ENCODE measurements around the gene LRRC56.

LRRC56 gene

DNA sequence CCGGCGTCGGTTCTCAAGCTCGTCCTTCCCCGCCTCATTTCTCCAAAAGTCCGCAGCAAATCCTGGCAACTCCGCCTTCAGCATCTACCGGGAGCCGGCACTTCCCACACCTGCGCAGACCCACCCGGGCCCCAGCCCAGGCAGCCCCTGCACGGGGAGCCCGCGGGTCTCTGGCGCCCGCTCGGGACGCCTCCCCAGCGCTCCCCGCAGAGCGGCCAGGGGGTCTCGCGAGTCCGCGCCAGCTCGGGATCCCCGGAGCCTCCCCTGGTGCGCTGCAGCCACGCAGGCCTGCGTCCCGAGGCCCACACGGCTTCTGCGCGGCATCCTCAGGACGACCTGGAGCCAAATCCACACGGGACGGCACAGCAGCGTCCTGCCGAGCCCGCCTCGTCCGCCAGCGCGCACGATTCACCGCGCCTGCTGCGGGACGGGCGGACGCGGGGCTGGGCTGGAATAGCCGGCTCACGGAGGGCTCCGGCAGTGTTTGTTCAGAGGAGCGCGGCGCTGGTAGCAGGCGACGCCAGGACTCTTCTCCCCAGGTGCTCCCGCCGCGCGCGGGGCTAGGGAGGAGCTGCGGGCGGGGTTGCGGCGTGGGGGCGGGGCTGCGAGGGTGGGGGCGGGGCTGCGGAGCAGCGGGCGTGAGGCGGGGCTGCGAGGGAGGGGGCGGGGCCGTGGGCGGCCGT is 38.1 kb downstream of the LRRC56 start:
- no peak for DNase-seq (ENCODE audit: low read depth)

DNA sequence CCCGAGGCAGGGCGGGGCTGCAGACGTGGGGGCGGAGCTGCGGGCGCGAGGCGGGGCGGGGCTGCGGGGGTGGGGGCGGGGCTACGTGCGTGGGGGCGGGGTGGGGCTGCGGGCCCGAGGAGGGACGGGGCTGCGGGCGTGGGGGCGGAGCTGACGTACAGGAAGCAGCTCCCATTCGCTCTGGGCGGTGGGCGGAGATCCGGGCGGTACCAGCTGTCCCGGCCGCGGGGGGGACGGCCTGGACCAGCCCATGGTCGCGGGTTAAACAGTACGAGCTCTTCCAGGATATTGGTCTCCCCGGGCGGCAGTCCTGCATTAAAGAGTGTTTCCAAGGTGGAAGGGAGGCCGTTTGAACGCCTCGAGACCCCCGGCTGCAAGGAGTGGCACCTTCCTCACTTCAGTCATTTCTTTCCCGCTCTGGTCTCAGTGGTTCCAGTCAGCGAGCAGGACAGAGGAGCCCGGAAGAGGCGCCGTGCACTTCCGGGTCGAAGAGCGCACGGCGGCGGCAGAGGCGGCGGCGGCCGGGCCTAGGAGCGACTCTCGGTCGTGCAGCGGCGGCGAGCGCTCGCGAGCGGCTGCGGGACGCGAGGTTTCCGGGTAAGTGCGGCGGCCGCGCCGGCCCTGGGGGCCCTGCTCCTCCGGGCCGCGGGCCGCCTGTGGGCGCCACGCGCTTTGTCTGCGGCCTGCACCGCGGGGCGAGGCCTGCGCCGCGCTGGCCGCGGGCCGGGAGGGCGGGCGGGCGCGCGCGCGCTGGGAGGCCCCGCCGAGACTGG is 38.9 kb downstream of the LRRC56 start, which contains the start of gene PHRF1:
PHRF1 (plus strand) TSS at position 475 of the 773 bp plus-strand sequence. CDS start 5,043 bp downstream, outside the sequence.
- DNase-seq (ENCODE audit: low read depth), result peak; percentile 60

DNA sequence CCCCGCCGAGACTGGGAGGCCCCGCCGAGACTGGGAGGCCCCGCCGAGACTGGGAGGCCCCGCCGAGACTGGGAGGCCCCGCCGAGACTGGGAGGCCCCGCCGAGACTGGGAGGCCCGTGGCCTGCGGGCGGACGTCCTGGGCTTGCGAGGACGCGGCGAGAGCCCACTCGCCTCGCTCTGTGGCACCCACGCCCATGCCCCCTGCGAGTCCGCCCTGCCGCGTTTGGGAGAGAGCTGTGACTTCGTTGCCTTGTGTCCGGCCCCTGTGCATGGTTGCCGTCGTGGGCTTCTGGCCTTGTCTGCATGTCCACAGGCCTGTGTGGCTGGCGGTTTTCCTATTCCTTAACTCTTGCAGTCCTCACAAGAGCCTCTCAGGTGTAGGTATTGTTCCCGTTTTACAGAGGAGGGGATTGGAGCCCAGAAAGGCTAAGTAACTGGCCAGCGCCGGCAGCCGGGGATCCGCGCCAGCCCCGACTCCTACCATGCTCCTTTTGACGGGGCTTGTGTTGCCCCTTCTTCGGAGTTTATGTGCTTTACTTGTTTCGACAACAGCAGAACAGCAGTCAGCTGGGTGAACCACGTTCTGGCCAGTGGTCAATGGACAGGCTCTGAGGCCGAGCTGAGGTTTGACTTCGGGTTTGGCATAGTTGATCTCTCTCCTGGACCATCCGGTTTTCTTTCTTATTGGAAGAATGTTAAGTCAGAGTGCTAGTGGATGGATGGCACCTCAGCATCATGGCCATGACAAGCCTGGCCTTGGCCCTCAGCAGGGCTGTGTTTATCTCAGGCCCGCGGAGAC is 39.7 kb downstream of the LRRC56 start:
- DNase-seq (ENCODE audit: low read depth), result no peak

DNA sequence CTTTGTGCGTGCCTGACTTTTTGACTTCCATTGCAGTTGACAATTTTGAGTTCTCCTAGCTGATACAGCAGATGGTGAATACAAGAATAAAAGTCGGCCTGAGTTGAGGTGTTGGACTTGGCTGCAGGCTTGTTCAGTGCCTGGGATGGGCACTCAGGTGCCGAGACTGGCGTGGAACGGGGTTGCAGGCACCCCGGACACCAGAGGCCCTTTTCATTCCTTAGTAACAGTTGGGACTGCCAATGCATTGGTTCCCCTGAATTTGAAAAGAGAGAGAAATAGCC is 40.2 kb downstream of the LRRC56 start:
- DNase-seq (ENCODE audit: low read depth), result no peak

DNA sequence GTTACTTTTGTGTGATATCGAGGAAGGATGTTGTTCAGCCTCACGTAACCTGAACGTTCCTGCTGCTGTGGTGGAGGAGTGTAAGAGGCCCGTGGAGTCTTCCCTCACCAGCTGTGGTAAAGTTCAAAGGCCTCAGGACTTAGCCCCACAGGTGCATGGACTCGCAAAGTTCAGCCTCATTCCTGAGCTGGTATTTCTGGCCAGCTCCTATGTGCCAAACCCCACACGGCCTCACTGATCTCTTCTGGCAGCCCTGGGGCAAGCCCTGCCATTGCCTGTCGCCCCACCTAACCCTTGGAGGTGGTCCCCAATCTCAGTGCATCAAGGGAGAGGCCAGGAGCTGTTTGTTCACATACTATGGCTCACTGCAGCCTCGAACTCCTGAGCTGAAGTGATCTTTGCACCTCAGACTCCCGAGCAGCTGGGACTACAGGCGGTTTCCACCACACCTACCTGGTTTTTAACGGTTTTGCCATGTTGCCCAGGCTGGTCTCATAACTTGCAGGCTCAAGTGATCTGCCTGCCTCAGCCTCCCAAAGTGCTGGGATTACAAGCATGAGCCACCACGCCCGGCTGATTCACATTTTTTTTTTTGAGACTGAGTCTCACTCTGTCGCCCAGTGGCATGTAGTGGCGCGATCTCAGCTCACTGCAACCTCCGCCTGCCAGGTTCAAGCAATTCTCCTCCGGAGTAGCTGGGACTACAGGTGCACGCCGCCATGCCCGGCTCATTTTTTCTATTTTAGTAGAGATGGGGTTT is 41.1 kb downstream of the LRRC56 start:
- no peak for DNase-seq (ENCODE audit: low read depth)

DNA sequence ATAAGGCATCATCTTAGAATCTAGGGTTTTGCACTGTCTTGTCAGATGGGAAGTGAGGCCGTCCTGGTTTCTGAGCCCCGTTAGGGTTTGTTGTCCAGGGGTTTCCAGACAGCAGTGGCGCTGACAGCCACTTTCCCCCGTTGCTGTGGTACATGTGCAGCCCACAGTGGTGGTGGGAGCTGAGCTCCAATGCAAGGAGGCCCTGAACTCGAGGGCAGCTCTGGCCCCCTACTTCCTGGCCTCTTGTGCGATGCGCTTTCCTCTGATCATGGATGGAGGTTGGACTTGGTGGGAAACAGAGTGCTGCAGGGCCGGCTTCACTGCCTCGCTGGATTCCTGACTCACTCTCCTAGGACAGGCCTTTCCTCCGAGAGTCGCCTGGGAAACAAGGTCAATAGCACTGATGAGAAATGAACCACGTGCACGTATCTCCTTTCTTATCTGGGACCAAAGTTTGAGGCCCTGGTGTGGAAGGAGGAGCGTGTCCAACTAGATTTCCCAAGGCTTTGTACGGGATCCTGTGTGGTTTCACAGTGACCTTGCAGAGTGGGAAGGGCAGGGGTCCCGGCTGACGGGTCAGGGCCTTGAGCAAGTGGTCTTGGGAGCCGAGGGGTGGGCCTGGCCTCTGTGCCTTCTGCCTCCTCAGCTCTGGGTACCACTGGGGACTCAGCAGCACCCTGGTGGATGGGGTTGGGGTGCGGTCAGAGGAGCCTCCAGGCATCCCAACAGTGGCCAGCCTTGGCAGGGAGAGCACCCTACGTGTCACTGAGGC is 42.7 kb downstream of the LRRC56 start:
- DNase-seq (ENCODE audit: low read depth), result no peak

DNA sequence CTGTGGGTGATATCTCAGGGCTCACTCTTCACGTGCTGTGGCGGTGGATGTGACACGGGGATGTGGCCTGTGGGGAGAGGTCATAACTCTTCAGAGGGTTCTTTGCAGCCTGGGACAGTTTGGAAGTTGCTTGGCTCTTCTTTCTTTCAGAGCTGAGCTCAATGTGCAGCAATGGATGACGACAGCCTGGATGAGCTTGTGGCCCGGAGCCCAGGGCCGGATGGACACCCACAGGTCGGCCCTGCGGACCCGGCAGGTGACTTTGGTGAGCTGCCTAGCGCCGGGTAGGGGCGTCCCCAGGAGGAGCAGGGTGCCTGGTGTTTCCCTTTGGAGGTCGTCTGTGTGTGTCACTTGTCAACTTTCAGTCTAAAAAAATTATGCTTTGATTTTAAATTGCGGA is 44.0 kb downstream of the LRRC56 start:
- no peak for DNase-seq (ENCODE audit: low read depth)

DNA sequence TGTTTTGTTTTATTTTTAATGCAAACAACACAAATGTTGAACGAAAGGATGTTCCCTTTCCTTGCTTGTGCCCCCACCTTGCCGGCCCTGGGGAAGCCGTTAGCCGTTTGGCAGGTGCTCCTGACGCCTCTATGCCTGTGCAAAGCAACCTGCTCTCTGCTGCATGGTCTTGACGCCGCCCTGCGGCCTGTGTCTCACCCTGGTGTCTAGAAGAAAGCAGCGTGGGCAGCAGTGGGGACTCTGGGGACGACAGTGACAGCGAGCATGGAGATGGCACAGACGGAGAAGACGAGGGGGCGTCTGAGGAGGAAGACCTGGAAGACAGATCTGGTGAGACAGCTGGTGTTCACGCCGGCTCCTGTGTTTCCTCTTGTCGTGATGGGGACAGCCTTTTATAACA is 44.4 kb downstream of the LRRC56 start:
- DNase-seq (ENCODE audit: low read depth), result no peak

DNA sequence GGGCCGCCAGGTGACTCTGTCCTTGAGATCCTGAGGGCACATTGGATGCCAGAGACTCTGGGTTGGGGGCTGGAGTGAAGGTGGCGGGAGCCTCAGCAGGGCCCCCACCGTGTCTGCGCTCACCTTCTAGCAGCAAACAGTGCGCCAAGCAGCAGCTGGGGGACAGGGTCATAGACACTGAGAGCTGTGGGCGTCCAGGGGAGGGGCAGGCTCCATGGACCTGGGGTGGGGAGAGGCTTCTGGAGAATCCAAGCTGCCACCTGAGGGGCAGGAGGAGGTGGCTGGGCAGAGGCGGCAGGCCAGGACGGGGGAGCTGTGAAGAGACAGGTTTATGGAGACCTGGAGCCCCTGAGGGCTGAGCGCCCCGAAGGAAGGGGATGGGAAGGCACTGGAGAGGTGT is 47.0 kb downstream of the LRRC56 start:
- no peak for DNase-seq (ENCODE audit: low read depth)

DNA sequence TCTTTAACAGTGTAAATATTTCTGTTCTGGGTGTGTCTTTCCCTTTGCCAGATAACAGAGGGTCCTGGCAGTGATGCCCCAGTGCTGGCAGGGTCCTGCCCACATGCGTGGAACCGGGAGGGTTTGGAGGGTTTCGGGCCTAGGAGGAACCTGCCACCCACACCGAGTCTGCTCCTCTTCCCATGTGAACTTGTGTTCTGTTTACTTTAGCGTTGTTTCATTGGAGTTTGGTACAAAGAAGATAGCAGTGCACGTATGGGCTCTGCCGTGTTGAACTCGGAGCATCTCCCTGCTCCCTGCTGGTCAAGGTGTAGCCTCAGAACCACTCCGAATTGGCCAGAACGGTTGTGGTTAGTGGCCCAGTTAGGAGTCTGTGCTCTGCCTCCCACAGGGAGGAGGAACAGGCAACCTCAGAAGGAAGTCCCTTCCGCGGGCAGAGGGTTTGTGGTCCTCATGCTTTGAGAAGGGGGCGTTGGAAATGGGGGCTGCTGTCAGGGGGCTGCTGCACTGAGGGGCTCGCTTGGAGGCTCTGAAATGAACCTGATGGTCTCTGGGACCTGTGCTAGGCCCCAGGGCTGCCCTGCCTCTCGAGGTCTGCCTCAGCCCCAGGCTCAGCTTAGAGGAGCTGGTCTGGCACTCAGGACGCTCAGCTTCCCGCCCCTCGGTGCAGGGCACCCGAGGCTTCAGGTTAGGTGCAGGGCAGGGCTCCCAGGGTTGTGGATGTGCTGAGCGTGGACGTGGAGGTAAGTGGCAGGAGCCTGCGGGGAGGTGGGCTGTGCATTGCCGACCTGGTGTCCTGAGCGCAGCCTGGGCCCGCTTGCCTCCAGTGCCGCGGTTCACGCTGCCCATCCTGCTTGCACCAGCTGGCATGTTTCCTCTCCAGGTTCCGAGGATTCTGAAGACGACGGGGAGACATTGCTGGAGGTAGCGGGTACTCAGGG is 49.3 kb downstream of the LRRC56 start:
- no peak for DNase-seq (ENCODE audit: low read depth)

DNA sequence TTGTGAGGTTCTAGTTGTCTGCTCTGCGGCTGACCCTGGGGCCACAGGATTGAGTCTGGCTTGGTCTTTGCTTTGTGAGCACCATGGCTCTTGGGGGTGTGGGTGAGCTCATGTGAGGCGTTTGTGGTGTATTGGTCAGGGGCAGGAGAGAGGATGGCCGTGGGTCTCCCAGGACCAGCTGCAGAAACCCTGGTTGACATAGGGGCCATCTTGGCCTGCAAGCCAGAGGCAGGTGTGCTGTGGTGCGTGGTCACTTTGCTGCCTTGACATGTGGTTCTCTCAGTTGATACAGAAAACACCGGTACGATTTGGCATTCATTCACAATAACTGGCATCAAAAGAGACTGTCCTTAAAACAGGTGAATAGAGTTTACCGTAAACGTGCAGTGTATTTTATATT is 50.2 kb downstream of the LRRC56 start:
- DNase-seq (ENCODE audit: low read depth), result no peak

DNA sequence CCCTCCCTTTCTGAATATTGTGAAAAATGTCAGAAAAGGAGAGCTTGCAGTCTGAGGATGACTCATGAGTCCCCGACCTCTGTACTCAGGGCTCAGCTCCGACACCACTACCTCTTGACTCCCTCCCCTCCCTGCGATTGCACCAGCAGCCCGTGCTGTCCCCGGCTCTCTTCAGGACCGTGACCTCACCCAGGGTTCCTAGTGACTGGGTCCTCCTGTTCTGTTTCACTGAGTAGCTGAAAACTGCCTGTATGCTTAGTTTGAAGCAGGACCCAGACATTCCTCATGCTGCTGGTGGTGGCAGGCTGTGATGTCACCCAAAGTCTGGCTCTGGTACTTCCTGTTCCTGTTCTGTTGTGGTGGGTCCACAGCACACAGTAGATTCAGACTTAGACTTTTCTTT is 50.7 kb downstream of the LRRC56 start:
- DNase-seq (ENCODE audit: low read depth), result no peak

DNA sequence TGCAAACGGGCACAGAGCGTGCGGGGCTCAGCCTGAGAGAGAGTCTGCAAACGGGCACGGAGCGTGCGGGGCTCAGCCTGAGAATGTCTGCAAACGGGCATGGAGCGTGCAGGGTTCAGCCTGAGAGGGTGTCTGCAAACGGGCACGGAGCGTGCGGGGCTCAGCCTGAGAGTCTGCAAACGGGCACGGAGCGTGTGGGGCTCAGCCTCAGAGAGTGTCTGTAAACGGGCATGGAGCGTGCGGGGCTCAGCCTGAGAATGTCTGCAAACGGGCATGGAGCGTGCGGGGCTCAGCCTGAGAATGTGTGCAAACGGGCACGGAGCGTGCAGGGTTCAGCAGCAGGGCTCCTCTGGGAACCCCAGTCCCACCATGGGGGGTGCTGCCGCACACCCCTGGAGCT is 52.5 kb downstream of the LRRC56 start:
- DNase-seq (ENCODE audit: low read depth), result no peak

DNA sequence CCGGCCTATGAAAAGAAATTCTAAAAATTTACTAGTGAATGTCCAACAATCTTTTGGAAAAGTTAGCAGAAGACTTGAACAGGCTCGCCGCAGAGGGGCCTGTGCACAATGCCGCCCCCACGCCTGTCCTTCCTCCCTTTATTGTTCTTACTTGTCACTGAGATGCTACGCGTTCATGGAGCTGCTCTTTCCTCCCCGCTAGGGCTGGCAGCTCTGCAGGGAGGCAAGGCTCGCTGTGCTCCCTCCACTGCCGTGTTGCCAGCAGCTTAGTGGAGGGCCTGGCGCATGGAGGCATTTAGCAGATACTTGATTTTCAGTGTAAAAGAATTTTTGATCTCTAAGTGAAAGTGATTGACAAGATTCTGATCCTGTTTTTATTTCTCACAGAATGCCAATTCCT is 53.7 kb downstream of the LRRC56 start:
- DNase-seq (ENCODE audit: low read depth), result no peak

DNA sequence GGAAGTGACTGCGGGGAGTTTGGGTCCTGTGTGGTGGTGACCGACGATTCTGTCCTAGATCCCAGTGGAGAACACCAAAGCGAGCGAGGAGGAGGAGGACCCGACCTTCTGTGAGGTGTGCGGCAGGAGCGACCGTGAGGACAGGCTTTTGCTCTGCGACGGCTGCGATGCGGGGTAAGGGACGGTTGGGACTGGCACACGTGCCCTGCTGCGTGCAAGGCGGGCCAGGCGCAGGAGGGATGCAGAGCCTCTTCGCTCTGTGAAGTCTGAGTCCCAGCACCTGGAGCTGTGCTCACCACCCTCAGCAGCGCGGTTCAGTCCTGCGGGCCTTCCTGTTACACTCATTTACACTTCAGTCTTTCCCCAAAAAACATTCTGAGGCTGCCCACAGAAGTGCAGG is 55.2 kb downstream of the LRRC56 start:
- no peak for DNase-seq (ENCODE audit: low read depth)

DNA sequence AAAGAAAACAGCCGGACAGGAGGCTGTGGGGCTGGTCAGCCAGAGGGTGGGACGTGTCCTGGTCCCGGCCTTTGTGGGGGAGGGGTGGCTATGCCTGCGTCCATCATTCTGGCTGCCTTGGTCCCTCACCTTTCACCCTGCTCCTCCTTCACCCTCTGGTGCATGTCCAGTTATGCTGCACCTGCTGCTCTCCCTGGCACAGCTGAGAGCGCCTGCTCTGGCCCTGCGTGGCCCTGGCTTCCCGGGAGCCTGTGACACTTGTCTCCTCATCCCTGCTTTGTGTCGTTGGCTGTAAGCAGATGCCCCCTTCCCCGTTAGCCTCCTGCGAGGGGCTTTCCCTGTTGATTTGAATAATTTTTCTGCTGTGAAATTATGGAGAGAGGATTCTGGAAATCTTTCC is 55.6 kb downstream of the LRRC56 start:
- no peak for DNase-seq (ENCODE audit: low read depth)

DNA sequence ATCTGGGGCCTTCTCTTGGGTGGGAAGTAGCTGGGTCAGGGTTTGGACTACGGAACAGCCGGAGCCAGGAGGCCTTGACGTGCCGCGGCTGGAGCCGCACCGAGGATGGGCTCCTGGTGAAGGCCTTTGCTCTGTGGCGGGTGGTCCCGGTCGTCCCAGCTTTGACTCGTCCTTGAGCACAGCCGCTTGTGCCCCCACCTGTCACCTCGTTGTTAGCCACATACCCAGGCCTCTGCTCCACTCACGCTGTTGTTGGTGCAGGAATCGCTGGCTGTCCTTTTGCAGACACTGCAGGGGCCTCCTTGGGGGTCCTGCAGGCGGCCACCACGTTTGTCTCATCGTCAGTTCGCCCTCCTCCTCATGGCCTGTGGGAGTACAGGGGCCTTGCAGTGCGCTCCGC is 56.0 kb downstream of the LRRC56 start:
- DNase-seq (ENCODE audit: low read depth), result no peak

DNA sequence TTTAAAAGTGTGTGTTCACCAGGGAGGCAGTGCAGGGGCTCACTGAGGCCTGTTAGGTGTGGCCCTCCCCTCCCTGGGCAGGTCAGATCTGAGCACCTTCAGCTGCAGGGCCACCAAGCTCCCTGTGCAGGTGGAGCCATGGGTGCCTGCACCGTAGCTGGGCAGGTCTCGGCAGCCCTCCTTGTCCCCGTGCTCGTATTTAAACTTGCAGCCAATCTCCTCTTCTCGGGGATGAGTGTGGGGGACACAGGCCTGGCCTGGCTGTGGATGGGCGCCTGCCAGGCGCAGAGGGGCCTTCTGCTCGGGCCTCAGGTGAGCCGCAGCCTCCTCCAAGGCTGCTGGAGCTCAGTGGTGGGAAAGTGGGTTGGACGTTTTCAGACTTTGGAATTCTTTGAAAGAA is 58.1 kb downstream of the LRRC56 start:
- no peak for DNase-seq (ENCODE audit: low read depth)

DNA sequence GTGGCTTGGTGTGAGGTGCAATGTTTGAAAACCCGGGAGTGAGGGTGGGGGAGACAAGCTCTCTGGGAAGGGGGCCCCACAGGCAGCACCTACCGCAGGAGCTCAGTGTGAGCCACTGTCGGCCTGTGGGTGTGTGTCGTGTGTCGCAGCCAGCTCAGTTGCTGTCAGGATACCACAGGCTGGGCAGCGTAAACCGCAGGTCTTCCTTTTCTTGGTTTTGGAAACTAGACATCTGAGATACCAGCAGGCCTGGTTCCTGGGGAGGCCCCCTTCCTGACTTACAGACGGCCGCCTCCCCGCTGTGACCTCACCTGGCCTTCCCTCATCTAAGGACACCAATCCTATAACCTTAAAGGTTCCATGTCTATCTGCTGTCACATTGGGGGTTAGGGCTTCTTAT is 59.0 kb downstream of the LRRC56 start:
- no peak for DNase-seq (ENCODE audit: low read depth)

DNA sequence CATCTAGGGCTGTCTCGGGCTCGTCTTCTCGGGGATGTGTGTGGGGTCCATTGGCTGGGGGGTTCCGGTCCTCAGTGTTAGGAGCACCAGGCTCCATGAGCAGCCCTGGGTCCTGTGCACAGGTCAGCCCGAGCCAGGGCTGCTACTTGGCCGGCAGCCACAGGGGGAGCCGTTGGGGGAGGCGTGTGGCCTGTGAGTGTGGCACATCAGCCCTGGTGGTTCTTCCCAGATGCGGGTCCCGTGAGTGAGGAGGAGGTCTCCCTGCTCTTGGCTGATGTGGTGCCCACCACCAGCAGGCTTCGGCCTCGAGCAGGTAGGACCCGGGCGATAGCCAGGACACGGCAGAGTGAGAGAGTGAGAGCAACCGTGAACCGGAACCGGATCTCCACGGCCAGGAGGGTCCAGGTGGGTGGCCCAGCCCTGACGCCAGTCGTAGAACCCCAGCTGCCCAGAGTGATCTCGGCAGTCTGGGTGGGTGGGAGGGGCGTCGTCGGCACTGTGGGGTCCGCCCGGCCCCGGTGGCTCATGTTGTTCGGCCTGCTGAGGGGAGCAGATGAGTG is 59.9 kb downstream of the LRRC56 start:
- DNase-seq (ENCODE audit: low read depth), result no peak
